Osteocyte (in vitro differentiated cells): ENCODE measurements around the gene ENOX1. TPM values are rescaled to one million over a fixed set of nuclear protein-coding genes. Genes with fewer than 3 reads are reported as not detected.

Experiments
- DNase-seq: peaks from one replicate; pipeline ENCODE4 v3.0.0; 2021; ENCODE audit warnings: mixed read lengths; ENCODE audit not compliant: unreplicated experiment; ENCODE audit errors: extremely low spot score
- H3K27ac Mint-ChIP-seq: one replicate; pipeline ENCODE4 v1.8.0; 2021; ENCODE audit warnings: mild to moderate bottlenecking, mixed read lengths; ENCODE audit not compliant: unreplicated experiment
- H3K27me3 Mint-ChIP-seq: one replicate; pipeline ENCODE4 v1.8.0; 2021; ENCODE audit warnings: mixed read lengths; ENCODE audit not compliant: unreplicated experiment
- H3K36me3 Mint-ChIP-seq: one replicate; pipeline ENCODE4 v1.8.0; 2021; ENCODE audit warnings: mixed read lengths; ENCODE audit not compliant: unreplicated experiment
- H3K4me1 Mint-ChIP-seq: one replicate; pipeline ENCODE4 v1.8.0; 2021; ENCODE audit warnings: mixed read lengths; ENCODE audit not compliant: unreplicated experiment
- H3K4me3 Mint-ChIP-seq: one replicate; pipeline ENCODE4 v1.8.0; 2021; ENCODE audit warnings: mild to moderate bottlenecking, moderate library complexity, mixed read lengths; ENCODE audit not compliant: unreplicated experiment
- H3K9me3 Mint-ChIP-seq: one replicate; pipeline ENCODE4 v1.8.0; 2021; ENCODE audit warnings: mixed read lengths; ENCODE audit not compliant: unreplicated experiment
- total RNA-seq: library from RNA; stranded (reverse); gene quantifications from 2 replicates; pipeline ENCODE4 v1.2.1, GENCODE V29; 2021
- TF ChIP-seq, protein P1 (sequence below): fragments of 200-600 bp; sonication (generic); IDR thresholded peaks from 2 replicates; pipeline ENCODE4 v1.5.0; 2021; ENCODE audit warnings: antibody characterized with exemption, mild to moderate bottlenecking, moderate library complexity

ENOX1 gene
- total RNA-seq, 1 donor from 2014 or later = 5.9 TPM

DNA sequence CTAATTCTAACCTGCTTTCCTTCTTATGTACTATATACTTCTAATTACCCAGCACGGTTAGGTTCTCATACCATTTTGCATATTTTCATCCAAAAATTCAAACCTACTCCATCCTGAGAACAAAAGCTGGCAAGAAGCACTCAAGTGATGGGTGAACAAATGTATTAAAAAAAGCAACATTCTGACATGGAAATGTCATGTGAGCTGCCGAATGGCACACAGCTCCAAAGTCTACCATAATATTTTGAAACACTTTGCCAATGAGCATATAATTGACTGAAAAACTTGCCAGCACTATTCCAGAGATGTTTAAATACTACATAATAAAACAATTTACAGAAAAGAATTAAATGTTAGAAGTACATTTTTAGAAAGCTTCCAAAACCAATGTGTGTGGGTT lies 274.6 kb downstream of the ENOX1 start:
- Mint-ChIP-seq H3K4me1 (peaks cover 21% of the 10 kb centered on the region), H3K9me3 (no peaks in the 10 kb centered on the region), H3K4me3 (no peak overlapping the region), H3K36me3 (no peaks in the 10 kb centered on the region), H3K27ac (no peak overlapping the region), H3K27me3 (no peaks in the 10 kb centered on the region)
- TF ChIP-seq, protein P1, sequence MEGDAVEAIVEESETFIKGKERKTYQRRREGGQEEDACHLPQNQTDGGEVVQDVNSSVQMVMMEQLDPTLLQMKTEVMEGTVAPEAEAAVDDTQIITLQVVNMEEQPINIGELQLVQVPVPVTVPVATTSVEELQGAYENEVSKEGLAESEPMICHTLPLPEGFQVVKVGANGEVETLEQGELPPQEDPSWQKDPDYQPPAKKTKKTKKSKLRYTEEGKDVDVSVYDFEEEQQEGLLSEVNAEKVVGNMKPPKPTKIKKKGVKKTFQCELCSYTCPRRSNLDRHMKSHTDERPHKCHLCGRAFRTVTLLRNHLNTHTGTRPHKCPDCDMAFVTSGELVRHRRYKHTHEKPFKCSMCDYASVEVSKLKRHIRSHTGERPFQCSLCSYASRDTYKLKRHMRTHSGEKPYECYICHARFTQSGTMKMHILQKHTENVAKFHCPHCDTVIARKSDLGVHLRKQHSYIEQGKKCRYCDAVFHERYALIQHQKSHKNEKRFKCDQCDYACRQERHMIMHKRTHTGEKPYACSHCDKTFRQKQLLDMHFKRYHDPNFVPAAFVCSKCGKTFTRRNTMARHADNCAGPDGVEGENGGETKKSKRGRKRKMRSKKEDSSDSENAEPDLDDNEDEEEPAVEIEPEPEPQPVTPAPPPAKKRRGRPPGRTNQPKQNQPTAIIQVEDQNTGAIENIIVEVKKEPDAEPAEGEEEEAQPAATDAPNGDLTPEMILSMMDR = no peak
- no peak for DNase-seq

DNA sequence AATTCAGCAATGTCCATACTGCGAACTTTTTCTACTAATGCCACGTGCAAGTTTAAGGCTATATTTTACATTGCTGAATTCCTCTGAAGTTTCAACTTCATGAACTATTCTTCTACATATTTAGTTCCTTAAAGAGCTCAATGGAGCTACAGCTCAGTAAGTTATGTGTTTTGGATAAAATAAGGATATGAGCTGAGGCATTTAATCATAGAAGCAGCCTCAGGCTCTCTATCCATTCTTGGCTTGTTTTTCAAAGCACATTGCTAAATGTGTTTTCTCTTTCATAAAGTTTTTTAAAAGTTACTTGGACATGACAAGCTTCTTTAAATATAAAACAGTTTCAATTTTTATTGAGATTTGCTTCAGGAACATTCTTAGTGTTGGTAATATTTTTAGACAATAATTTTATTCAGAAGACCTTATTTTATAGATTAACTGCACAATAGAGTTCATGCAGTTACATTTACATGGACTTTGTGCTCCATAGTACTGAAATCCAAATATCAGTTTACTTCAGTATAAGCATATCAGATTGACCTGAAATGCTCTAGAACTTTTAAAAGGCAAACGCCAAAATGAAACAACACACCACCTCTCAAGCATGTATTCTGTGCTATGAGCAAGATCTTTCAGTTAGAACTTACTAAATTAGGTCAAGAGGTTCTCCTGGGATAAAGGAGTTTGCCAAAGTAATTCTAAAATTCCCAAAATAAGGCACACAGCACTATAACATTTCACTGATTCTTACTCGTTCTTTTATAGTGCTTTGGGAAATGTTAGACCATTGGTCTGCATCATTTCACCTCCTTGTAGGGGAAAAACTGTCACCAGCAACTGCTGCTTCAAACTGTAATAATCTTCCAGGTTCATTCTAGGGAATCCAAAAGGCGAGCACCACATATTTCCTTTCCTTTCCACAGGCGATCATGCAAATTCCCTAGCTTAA lies 275.5 kb downstream of the ENOX1 start:
- Mint-ChIP-seq H3K4me3 (no peak overlapping the region), H3K9me3 (no peaks in the 10 kb centered on the region), H3K27me3 (no peaks in the 10 kb centered on the region), H3K36me3 (no peaks in the 10 kb centered on the region), H3K4me1 (peaks cover 14% of the 10 kb centered on the region), H3K27ac (no peak overlapping the region)
- DNase-seq = no peak
- TF ChIP-seq, protein P1 = no peak

DNA sequence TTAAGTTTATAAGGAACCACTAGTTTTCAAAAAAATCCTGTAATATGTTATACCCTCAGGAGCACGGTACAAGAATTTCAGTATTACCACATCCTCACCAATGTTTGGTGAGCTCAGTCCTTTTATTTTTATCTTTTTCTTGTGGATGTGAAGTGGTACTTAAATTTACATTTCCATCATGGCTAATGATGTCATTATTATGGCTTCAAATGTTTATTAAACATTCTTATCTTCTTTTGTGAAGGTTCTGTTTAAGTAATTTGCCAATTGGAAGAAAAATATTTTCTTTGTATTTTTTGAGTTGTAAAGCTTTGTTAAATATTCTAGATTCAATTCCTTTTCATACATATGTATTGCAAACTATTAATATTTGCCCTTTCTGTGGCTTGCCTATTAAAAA lies 291.0 kb downstream of the ENOX1 start:
- TF ChIP-seq, protein P1 = no peak
- no peak for DNase-seq
- no peaks in the 10 kb centered on the region for H3K4me1 Mint-ChIP-seq
- no peak overlapping the region for H3K4me3 Mint-ChIP-seq
- no peaks in the 10 kb centered on the region for H3K27me3 Mint-ChIP-seq
- H3K36me3 Mint-ChIP-seq = peaks cover 2% of the 10 kb centered on the region
- H3K27ac Mint-ChIP-seq = no peak overlapping the region
- H3K9me3 Mint-ChIP-seq = peaks cover 10% of the 10 kb centered on the region

DNA sequence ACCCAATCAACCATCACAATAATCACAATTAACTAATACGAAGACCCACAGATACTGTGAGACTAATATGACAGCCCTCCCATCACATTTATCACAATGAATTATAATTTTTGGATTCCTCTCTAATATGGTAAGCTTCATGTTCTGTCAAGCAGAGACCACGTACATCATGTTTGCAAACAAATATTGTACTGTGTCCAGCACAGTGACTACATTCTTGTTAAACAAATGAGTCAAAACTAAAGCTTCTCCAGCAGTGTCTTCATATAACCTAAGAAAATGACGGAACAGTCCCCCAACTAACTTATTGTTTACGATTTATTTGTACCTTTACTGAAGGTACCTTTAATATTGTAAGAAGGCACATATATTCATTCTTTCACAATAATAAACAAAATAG lies 292.6 kb downstream of the ENOX1 start:
- TF ChIP-seq, protein P1 = no peak
- H3K27me3 Mint-ChIP-seq = no peaks in the 10 kb centered on the region
- no peaks in the 10 kb centered on the region for H3K36me3 Mint-ChIP-seq
- no peak overlapping the region for H3K27ac Mint-ChIP-seq
- H3K9me3 Mint-ChIP-seq = peaks cover 5% of the 10 kb centered on the region
- no peak for DNase-seq
- no peaks in the 10 kb centered on the region for H3K4me1 Mint-ChIP-seq
- H3K4me3 Mint-ChIP-seq = no peak overlapping the region

DNA sequence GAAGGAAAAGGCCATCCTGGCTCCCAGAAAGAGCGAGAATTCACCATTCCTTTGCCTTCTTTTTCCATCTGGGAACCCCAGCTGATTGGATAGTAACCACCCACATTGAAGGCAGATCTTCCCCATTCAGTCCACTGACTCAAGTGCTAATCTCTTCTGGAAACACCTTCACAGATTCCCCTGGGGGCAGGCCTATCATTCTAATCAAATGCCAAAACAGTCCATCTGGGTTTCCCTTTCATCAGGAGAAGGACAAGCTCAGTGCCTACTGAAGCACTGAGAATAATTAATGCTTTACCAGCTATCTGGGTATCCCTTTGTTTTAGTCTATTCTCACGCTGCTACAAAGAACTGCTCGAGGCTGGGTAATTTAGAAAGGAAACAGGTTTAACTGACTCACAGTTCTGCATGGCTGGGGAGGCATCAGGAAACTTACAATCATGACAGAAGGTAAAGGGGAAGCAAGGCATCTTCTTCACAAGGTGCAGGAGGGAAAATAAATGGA lies 293.2 kb downstream of the ENOX1 start:
- Mint-ChIP-seq H3K9me3 (peaks cover 5% of the 10 kb centered on the region), H3K27me3 (no peaks in the 10 kb centered on the region), H3K4me1 (no peaks in the 10 kb centered on the region), H3K36me3 (no peaks in the 10 kb centered on the region), H3K27ac (no peak overlapping the region), H3K4me3 (no peak overlapping the region)
- DNase-seq = no peak
- TF ChIP-seq, protein P1 = no peak
